Left lung (tissue), 10 donors: ENCODE data around the gene TEDC1. TPM values are rescaled to one million over a fixed set of nuclear protein-coding genes. Genes with fewer than 3 reads are reported as not detected.

ENCODE experiments used
- ATAC-seq: fragments of 200-7000 bp; cut with Tn5 transposase; one replicate; pipeline ENCODE4 v1.9.1; 2020; ENCODE audit warnings: moderate library complexity
- DNase-seq, 4 donors: peaks; one replicate each; pipeline ENCODE4 v3.0.0-alpha.2; 2013 to 2020
- H3K27ac ChIP-seq, 2 donors: fragments of 200-600 bp; sonication (generic) in 1 of 2; one replicate each; pipeline versions ENCODE4 v1.5.0 to v1.8.0; 2020 to 2021
- H3K27me3 ChIP-seq, 2 donors: fragments of 200-600 bp; sonication (generic) in 1 of 2; one replicate each; pipeline versions ENCODE4 v1.5.0 to v1.8.0; 2020 to 2021
- H3K36me3 ChIP-seq, 2 donors: fragments of 200-600 bp; sonication (generic) in 1 of 2; one replicate each; pipeline versions ENCODE4 v1.5.0 to v1.8.0; 2020 to 2021
- H3K4me1 ChIP-seq, 2 donors: fragments of 200-600 bp; one replicate each; pipeline ENCODE4 v1.8.0; 2021
- H3K4me3 ChIP-seq, 2 donors: fragments of 200-600 bp; sonication (generic) in 1 of 2; one replicate each; pipeline versions ENCODE4 v1.5.0 to v1.8.0; 2020 to 2021; ENCODE audit warnings: mild to moderate bottlenecking in 1 of 2
- H3K9me3 ChIP-seq, 2 donors: fragments of 200-600 bp; sonication (generic) in 1 of 2; one replicate each; pipeline versions ENCODE4 v1.5.0 to v1.8.0; 2020 to 2021
- CTCF ChIP-seq, 2 donors: fragments of 200-600 bp; sonication (generic) in 1 of 2; IDR thresholded peaks; one replicate each; pipeline versions ENCODE4 v1.5.0 to v1.8.0; 2021; ENCODE audit warnings: antibody characterized with exemption in 2 of 2
- intact Hi-C, 2 donors: fragments of 100-400 bp; cut with DNase I; formaldehyde crosslinking; loops; one replicate each; pipeline versions ENCODE4 v1.11.2 to v1.14.2; 2022
- polyA plus RNA-seq, 6 donors: library from polyadenylated mRNA; unstranded; fragments of 120-200 nt; gene quantifications; one replicate each; pipeline ENCODE4 v1.2.1, GENCODE V29; 2013; ENCODE audit not compliant: insufficient read length in 6 of 6
- total RNA-seq, 2 donors: library from RNA; stranded (reverse); fragmentation: NEBNext Ultra II Directional; extraction: Animal tissue kit (Norgen Biotek cat#: 25700); gene quantifications; one replicate each; pipeline ENCODE4 v1.2.1, GENCODE V29; 2021
- donor health status: DM: no; HTN: yes; CAD: no.
- donor health status: DM: no; HTN: no; CAD: no.

TEDC1 gene
- total and polyA plus RNA-seq, 8 donors: 5.9 to 16.8 (median 8.8) TPM

DNA sequence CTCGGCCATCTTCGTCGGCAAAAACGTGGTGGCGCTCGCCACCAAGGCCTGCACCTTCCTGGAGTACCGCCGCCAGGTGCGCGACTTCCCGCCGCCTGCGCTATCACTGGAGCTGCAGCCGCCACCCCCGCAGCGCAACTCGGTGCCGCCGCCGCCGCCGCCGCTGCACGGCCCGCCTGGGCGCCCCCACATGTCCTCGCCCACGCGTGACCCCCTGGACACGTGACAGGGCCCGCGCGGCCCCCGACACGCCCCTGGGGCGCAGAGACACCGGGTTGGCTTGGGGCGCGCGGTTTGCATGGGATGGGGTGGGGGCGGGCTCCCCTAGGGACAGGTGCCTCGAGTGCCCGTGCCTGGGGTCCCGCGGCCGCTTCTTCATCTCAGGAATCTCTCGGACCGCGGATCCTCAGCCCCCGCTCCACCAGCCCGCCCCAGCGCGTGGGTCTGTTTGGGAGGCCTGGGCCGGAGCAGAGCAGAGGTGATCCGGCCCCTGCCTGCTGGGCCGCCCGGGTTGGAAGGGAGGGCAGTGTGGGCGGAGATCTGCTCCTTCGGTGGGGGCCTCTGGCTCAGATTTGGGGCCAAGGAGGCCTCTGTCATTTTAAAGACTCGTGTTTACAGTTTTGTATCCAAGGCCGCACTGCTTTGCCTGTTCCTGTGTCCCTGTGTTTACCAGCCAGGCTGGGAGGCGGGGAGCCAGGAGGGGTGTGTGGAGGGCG, 38.7 kb downstream of the TEDC1 start:
- TF ChIP-seq CTCF (IDR thresholded peaks at IDR 0.05): no peak
- Histone ChIP-seq H3K4me3 (peak overlapping the region in 1 of 2 donors; percentile 52), H3K36me3 (no peaks in the 10 kb centered on the region), H3K27me3 (peaks cover 16 to 63% of the 10 kb centered on the region in 2 donors), H3K4me1 (peaks cover 12 to 40% of the 10 kb centered on the region in 2 donors), H3K9me3 (no peaks in the 10 kb centered on the region), H3K27ac (no peak overlapping the region)
- intact Hi-C loops: no loop called here
- ATAC-seq (no peak), DNase-seq (peak in 1 of 4 donors; percentile 80)

- intact Hi-C loops: no loop called here
- DNase-seq (no peak), ATAC-seq (no peak)
- H3K4me3 ChIP-seq: no peak overlapping the region
- no peaks in the 10 kb centered on the region for H3K9me3 ChIP-seq
- H3K4me1 ChIP-seq: peaks cover 12 to 40% of the 10 kb centered on the region in 2 donors
- H3K27ac ChIP-seq: no peak overlapping the region
- H3K27me3 ChIP-seq: peaks cover 16 to 60% of the 10 kb centered on the region in 2 donors
- no peak for TF ChIP-seq CTCF (IDR thresholded peaks at IDR 0.05)
- no peaks in the 10 kb centered on the region for H3K36me3 ChIP-seq
Measured at GRCh38 chr14:105530285-105531087, 39.4 kb downstream of the TEDC1 start.

GRCh38 chr14:105531088-105531893, 40.2 kb downstream of the TEDC1 start:
- peaks cover 12 to 36% of the 10 kb centered on the region in 2 donors for H3K4me1 ChIP-seq
- TF ChIP-seq CTCF (IDR thresholded peaks at IDR 0.05): no peak
- ATAC-seq (no peak), DNase-seq (no peak)
- H3K27me3 ChIP-seq: peaks cover 16 to 60% of the 10 kb centered on the region in 2 donors
- no peak overlapping the region for H3K4me3 ChIP-seq
- H3K9me3 ChIP-seq: no peaks in the 10 kb centered on the region
- no peaks in the 10 kb centered on the region for H3K36me3 ChIP-seq
- H3K27ac ChIP-seq: no peak overlapping the region
- intact Hi-C loops: no loop called here

GRCh38 chr14:105531894-105532623, 41.0 kb downstream of the TEDC1 start:
- no peak overlapping the region for H3K27ac ChIP-seq
- no peak for TF ChIP-seq CTCF (IDR thresholded peaks at IDR 0.05)
- ATAC-seq (no peak), DNase-seq (no peak)
- H3K36me3 ChIP-seq: no peaks in the 10 kb centered on the region
- no peak overlapping the region for H3K4me3 ChIP-seq
- H3K4me1 ChIP-seq: peaks cover 8 to 31% of the 10 kb centered on the region in 2 donors
- H3K27me3 ChIP-seq: peaks cover 16 to 62% of the 10 kb centered on the region in 2 donors
- intact Hi-C loops: no loop called here
- H3K9me3 ChIP-seq: no peaks in the 10 kb centered on the region
